GM19043 (cell line): ENCODE data around the gene PRC1.

Source experiments
- ATAC-seq: cut with Tn5 transposase; IDR thresholded peaks from one replicate; pipeline ENCODE4 v1.9.1; 2021; ENCODE audit warnings: low read depth; ENCODE audit not compliant: unreplicated experiment

The PRC1 gene

GRCh38 chr15:90991587-90992285, 2.6 kb downstream of the PRC1 start:
- ATAC-seq: no peak

GRCh38 chr15:90990446-90990845, 3.9 kb downstream of the PRC1 start:
- no peak for ATAC-seq

- ATAC-seq: no peak
These were observed 5.1 kb downstream of the PRC1 start for GRCh38 chr15:90989040-90989768.

- ATAC-seq: no peak
These were observed 6.0 kb downstream of the PRC1 start for GRCh38 chr15:90988296-90988695.

GRCh38 chr15:90987561-90988141, 6.7 kb downstream of the PRC1 start:
- ATAC-seq: no peak

GRCh38 chr15:90986790-90987507, 7.4 kb downstream of the PRC1 start:
- no peak for ATAC-seq

- ATAC-seq: no peak
These were observed 12.2 kb downstream of the PRC1 start for GRCh38 chr15:90982135-90982534.

GRCh38 chr15:90981681-90982080, 12.7 kb downstream of the PRC1 start:
- ATAC-seq: no peak

- no peak for ATAC-seq
These were observed 14.8 kb downstream of the PRC1 start for GRCh38 chr15:90979582-90979981.

- ATAC-seq: no peak
These were observed 20.1 kb downstream of the PRC1 start for GRCh38 chr15:90974216-90974615.

GRCh38 chr15:90972133-90972532, 22.2 kb downstream of the PRC1 start:
- ATAC-seq: no peak

GRCh38 chr15:90970274-90970673, 24.1 kb downstream of the PRC1 start:
- no peak for ATAC-seq

GRCh38 chr15:90968434-90968833, 25.9 kb downstream of the PRC1 start:
- no peak for ATAC-seq

- no peak for ATAC-seq
These were observed 27.1 kb downstream of the PRC1 start for GRCh38 chr15:90967206-90967605.

GRCh38 chr15:90966262-90966661, 28.1 kb downstream of the PRC1 start:
- no peak for ATAC-seq

- ATAC-seq: no peak
These were observed 32.3 kb downstream of the PRC1 start for GRCh38 chr15:90962021-90962420.

GRCh38 chr15:90960298-90961091, 33.8 kb downstream of the PRC1 start:
- ATAC-seq: no peak

- ATAC-seq: no peak
These were observed 34.4 kb downstream of the PRC1 start for GRCh38 chr15:90959894-90960293.

- no peak for ATAC-seq
These were observed 35.2 kb downstream of the PRC1 start for GRCh38 chr15:90959028-90959595.

- ATAC-seq: no peak
These were observed 36.5 kb downstream of the PRC1 start for GRCh38 chr15:90957791-90958190.
